Measurements from ENCODE around the gene TMTC2. TPM values are rescaled to one million over a fixed set of nuclear protein-coding genes. Genes with fewer than 3 reads are reported as not detected.

TMTC2 gene
- total and polyA plus RNA-seq, 3 donors from 2014 or later = 8.1 to 22.4 (median 19.4) TPM

GRCh38 chr12:82855872-82856271, 169.2 kb downstream of the TMTC2 start:
- no peaks in the 10 kb centered on the region for H3K27me3 ChIP-seq
- H3K27ac ChIP-seq = peak overlapping the region; percentile 2 to 17
- H3K9me3 ChIP-seq = no peaks in the 10 kb centered on the region
- DNase-seq = no peak
- no peaks in the 10 kb centered on the region for H3K36me3 ChIP-seq (ENCODE audit: low read depth, missing control alignments)
- H3K4me1 ChIP-seq = peaks cover 3% of the 10 kb centered on the region
- TF ChIP-seq POLR2A (IDR thresholded peaks at IDR 0.05) = no peak
- no peak for TF ChIP-seq CTCF (IDR thresholded peaks at IDR 0.05)
- no peak overlapping the region for H3K4me3 ChIP-seq
- intact Hi-C loops (cut with DNase I; ENCODE audit: low total_unique reads) = no loop called here

- Histone ChIP-seq H3K4me1 (peaks cover 3% of the 10 kb centered on the region), H3K9me3 (no peaks in the 10 kb centered on the region), H3K4me3 (no peak overlapping the region), H3K36me3 (ENCODE audit: low read depth, missing control alignments) (no peaks in the 10 kb centered on the region), H3K27me3 (no peaks in the 10 kb centered on the region), H3K27ac (peak overlapping the region in 1 of 2 donors; percentile 17)
- peak; percentile 33 for DNase-seq
- TF ChIP-seq POLR2A (IDR thresholded peaks at IDR 0.05) (no peak), CTCF (IDR thresholded peaks at IDR 0.05) (no peak)
- intact Hi-C loops (cut with DNase I; ENCODE audit: low total_unique reads) = no loop called here
- WGBS, 2 donors = 44 to 65% methylated on average over 4 to 7 of the region's 7 CpGs
Measured at GRCh38 chr12:82857276-82857675, 170.6 kb downstream of the TMTC2 start.

DNA sequence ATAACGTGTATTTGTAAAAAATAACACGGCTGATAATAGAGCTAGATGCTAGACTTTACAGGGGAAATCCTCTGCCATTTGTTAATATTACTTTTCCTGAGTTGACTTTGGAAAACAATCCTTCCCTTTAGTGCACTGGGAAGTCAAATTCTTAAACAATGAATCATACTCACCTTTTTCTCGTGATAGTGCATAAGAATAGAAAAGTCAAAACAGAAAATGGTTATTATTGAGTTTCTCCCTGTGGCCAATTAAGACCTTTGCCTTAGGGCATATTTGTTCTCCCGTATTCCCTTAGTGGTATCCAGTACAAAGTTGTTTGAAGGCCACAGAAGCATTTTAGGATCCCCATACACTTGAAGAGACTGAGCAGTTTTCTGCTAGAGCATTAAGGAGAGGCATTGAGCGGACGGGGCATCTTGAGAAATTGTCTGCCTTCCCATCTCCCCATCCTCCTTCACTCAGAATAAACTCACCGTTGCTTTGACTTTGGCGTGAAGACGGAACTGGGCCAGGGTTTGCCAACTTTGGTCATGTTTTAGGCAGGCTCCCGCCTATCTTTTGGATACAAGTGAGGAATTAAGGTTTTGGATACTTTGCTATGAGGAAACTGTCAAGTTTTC, 171.3 kb downstream of the TMTC2 start:
- intact Hi-C loops (cut with DNase I; ENCODE audit: low total_unique reads) = no loop called here
- WGBS, 2 donors = 81 to 84% methylated on average over 10 of the region's 10 CpGs
- H3K27me3 ChIP-seq = no peaks in the 10 kb centered on the region
- no peak overlapping the region for H3K4me3 ChIP-seq
- H3K4me1 ChIP-seq = peaks cover 3% of the 10 kb centered on the region
- no peaks in the 10 kb centered on the region for H3K9me3 ChIP-seq
- TF ChIP-seq POLR2A (IDR thresholded peaks at IDR 0.05) = no peak
- TF ChIP-seq CTCF (IDR thresholded peaks at IDR 0.05) = no peak
- no peaks in the 10 kb centered on the region for H3K36me3 ChIP-seq (ENCODE audit: low read depth, missing control alignments)
- no peak for DNase-seq
- peak overlapping the region; percentile 17 to 40 for H3K27ac ChIP-seq

- DNase-seq = no peak
- no peak for TF ChIP-seq POLR2A (IDR thresholded peaks at IDR 0.05)
- TF ChIP-seq CTCF (IDR thresholded peaks at IDR 0.05) = no peak
Measured at GRCh38 chr12:82858534-82858917, 171.8 kb downstream of the TMTC2 start.

More at GRCh38 chr12:82858534-82858917, 171.8 kb downstream of the TMTC2 start:
- H3K36me3 ChIP-seq (ENCODE audit: low read depth, missing control alignments) = no peaks in the 10 kb centered on the region
- H3K27me3 ChIP-seq = no peaks in the 10 kb centered on the region
- peak overlapping the region in 1 of 2 donors; percentile 17 for H3K27ac ChIP-seq
- intact Hi-C loops (cut with DNase I; ENCODE audit: low total_unique reads) = no loop called here
- peaks cover 3% of the 10 kb centered on the region for H3K4me1 ChIP-seq
- no peak overlapping the region for H3K4me3 ChIP-seq
- 92 to 93% methylated on average over 3 of the region's 3 CpGs for WGBS, 2 donors
- H3K9me3 ChIP-seq = no peaks in the 10 kb centered on the region

Measured in testis (tissue), 3 donors.